AG09309 (cell line): ENCODE results near the gene ATP9A.
"Not testable (repeated sequence)": the region's sequence is repeated elsewhere in the genome, so short reads cannot be mapped to it uniquely, and the experiment has no call there.

Experiments
- DNase-seq: peaks from one replicate; pipeline ENCODE4 v3.0.0-alpha.2; 2010; ENCODE audit warnings: low read depth
- H3K4me3 ChIP-seq: 2 replicates; pipeline ENCODE4 v1.5.1; 2011; ENCODE audit warnings: mild to moderate bottlenecking, low read depth, low read length, moderate library complexity; ENCODE audit not compliant: control insufficient read depth
- CTCF ChIP-seq: IDR thresholded peaks from 2 replicates; pipeline ENCODE4 v1.5.1; 2011; ENCODE audit warnings: mild to moderate bottlenecking, low read depth, low read length, inconsistent platforms; ENCODE audit not compliant: insufficient read depth, control insufficient read depth; ENCODE audit errors: missing control alignments

ATP9A gene

GRCh38 chr20:51775241-51775640, 7.1 kb upstream of the ATP9A start:
- DNase-seq: no peak
- TF ChIP-seq CTCF: no peak
- H3K4me3 ChIP-seq: no peak overlapping the region

- no peak for DNase-seq
- H3K4me3 ChIP-seq: no peak overlapping the region
- TF ChIP-seq CTCF: no peak
Measured at GRCh38 chr20:51772236-51772635, 4.0 kb upstream of the ATP9A start.

- DNase-seq: no peak
- no peak for TF ChIP-seq CTCF
- no peak overlapping the region for H3K4me3 ChIP-seq
Measured at GRCh38 chr20:51769976-51770615, 1.9 kb upstream of the ATP9A start.

GRCh38 chr20:51768759-51769517, 748 bp upstream of the ATP9A start:
- DNase-seq: no peak
- TF ChIP-seq CTCF: no peak
- H3K4me3 ChIP-seq: peak overlapping the region; percentile 29

- DNase-seq: no peak
- TF ChIP-seq CTCF: peak; percentile 39
- H3K4me3 ChIP-seq: peak overlapping the region; percentile 78
Measured at GRCh38 chr20:51766994-51767866, 960 bp downstream of the ATP9A start.

GRCh38 chr20:51765381-51765780, 2.8 kb downstream of the ATP9A start:
- not testable (repeated sequence) for H3K4me3 ChIP-seq, DNase-seq
